Umbilical cord (tissue), 2 donors: Measurements from ENCODE around the gene UXT. TPM values are rescaled to one million over a fixed set of nuclear protein-coding genes. Genes with fewer than 3 reads are reported as not detected.
"Not testable (repeated sequence)": the region's sequence is repeated elsewhere in the genome, so short reads cannot be mapped to it uniquely, and the experiment has no call there.

Experiments
- DNase-seq: peaks from one replicate; pipeline ENCODE4 v3.0.0-alpha.2; 2015; ENCODE audit warnings: low spot score
- total RNA-seq: library from RNA; depleted of rRNA; stranded (reverse); fragments of >200 nt; gene quantifications from one replicate; pipeline ENCODE4 v1.2.3, GENCODE V29; 2014; ENCODE audit warnings: low replicate concordance; ENCODE audit not compliant: insufficient read depth

The UXT gene
- total RNA-seq, 1 donor from 2014 or later: 143 TPM

DNA sequence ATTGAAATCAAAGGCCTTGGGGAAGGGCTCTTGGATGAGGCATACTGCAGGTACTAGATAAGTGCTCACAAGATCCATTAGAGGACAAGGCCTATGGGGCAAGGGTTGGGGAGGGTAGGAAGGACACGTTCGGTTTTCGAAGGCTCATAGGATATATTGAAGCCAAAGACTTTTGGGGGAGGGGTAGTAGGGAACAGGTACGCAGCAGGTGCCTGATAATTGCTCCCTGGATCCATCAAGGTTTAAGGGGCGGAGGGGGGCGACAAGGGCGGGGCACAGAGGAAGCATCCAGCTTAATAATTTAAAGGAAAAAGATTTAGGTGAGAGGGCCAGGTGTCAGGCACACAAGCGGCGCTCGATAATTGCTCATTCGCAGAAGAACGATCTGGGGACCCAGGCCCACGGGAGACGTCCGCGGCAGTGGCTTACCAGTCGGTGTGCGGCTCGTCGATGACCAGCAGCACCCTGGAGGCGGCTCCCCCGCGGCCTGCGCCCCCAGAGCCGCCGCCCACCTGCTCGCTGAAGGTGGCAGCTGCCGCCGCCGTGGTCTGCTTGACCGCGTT lies 40.0 kb downstream of the UXT start:
- no peak for DNase-seq

DNA sequence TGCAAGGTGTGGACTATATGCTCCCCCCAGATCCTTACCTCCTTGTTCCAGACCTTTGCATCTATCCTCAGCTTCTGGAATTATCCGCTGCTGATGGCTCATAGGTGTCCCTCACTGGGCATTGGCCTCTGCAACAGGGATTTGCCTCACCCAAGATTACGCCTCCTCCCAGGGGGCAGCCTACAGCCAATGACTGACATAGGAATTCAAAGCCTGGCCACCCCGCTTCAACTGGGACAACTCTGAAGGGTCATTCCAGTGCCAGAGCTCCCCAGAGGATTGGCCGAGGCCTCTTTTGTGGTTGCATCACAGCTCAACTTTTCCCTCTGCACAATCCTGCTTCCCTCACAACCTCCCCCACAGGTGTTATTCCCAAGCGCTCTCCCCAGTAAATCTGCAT lies 44.4 kb downstream of the UXT start:
- DNase-seq: no peak

DNA sequence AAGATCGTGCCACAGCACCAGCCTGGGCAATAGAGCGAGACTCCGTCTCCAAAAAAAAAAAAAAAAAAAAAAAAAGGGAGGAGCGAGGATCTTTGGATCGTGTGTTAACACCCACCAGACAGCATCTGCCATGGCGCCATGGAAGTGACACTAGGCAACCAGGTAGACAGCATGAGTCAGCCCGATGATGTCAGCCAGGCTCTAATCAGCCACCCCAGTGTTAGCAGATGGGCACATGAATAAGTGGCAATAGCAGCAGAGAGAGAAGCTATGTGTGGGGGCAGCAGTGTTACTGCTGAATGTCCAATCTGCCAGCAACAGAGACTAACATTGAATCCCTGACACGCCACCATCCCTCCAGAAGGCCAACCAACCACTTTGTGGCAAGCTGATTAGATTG lies 45.9 kb downstream of the UXT start:
- no peak for DNase-seq

DNA sequence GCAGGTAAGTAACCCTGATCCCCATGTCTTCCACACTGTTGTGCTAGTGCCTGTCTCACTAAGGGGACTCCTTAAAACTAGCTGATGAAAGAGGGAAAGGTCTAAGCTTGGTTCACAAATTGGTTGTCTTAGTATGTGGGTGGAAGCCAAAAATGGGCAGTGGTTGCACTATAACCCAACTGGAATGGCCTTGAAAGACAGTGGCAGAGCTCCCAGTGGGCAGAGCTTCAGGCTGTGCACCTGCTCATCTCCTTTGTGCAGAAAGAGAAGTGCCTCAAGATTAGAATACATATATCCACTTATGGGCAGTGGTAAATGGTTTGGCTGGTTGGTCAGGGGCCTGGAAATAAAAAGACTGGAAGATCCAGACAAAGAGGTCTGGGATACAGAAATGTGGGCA lies 46.6 kb downstream of the UXT start:
- DNase-seq: no peak

DNA sequence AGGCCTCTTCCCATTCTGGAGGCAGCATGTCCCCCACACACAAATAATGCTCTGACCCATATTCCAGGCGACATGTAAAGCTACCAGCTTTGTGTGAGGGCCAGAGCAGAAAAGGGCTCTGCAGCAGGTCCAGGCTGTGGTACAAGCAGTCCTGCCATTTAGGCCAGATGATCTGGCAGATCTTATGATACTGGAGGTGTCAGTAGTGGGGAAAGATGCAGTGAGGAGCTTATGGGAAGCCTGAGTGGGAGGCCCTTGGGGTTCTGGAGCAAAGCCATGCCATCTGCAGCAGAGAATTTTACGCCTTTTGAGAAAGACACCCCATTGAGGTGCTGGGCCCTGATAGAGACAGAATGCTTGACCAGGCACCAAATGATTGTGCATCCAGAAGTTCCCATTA lies 47.1 kb downstream of the UXT start:
- no peak for DNase-seq

GRCh38 chrX:47611489-47611888 lies 47.5 kb downstream of the UXT start:
- no peak for DNase-seq

- no peak for DNase-seq
Measured at GRCh38 chrX:47610511-47610910, 48.5 kb downstream of the UXT start.

- DNase-seq: no peak
Measured at GRCh38 chrX:47608130-47608810, 50.7 kb downstream of the UXT start.

GRCh38 chrX:47607091-47607490 lies 51.9 kb downstream of the UXT start:
- no peak for DNase-seq

DNA sequence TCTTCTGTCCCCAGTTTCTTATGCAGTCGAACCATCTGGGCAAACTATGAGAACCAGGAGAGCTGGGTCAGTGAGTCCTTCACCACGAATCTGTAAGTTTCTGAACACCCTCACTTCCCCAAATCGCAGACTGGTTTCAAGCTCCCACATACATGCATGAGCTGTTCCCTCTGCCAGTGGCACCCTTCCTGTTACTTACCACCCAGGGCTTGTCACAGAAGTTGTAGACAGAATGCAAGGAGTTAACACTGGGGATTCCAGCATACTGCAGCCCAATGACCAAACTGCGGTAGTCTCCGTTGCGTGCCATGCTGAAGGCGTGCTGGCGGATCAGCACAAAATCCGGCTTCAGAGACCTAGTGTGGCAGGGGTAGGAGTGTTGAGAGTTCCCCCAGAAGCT lies 54.0 kb downstream of the UXT start:
- no peak for DNase-seq

DNA sequence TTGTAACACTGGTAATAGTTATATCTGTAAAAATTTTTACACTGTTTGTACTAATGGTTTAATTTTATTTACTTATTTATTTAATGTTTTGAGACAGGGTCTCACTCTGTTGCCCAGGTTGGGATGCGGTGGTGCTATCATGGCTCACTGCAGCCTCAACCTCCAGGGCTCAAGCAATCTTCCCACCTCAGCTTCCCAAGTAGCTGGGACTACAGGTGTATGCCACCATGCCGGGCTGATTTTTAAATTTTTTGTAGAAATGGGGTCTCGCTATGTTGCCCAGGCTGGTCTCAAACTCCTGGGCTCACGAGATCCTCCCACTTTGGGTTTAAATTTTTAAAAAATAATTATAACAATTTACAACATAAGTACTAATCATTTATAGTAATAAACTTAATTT lies 55.9 kb downstream of the UXT start:
- not testable (repeated sequence) for DNase-seq

Other genes with a start within 250 kb of the UXT start
- gene ZNF41, start 176.0 kb downstream of the UXT start, total RNA-seq: 3.9 TPM
- 19.7 TPM for gene ARAF, start 98.0 kb downstream of the UXT start, total RNA-seq
- gene TIMP1, start 76.7 kb downstream of the UXT start, total RNA-seq: 109 TPM
- gene SYN1, start 39.3 kb downstream of the UXT start, total RNA-seq: not detected
- 0.96 TPM for gene CFP, start 29.2 kb downstream of the UXT start, total RNA-seq
- gene ELK1, start 8.6 kb downstream of the UXT start, total RNA-seq: 4.6 TPM
- gene ZNF81, start 177.7 kb upstream of the UXT start, total RNA-seq: 7.5 TPM